Right lobe of liver (tissue), 6 donors: ENCODE results near the gene CYBC1. TPM values are rescaled to one million over a fixed set of nuclear protein-coding genes. Genes with fewer than 3 reads are reported as not detected.

Experiments used
- ATAC-seq, 4 donors: fragments of 200-7000 bp; cut with Tn5 transposase; one replicate each; pipeline ENCODE4 v1.9.1; 2020; ENCODE audit warnings: mild to moderate bottlenecking in 4 of 4, moderate library complexity in 4 of 4
- DNase-seq, 3 donors: peaks; one replicate each; pipeline ENCODE4 v3.0.0-alpha.2; 2020
- H3K27ac ChIP-seq, 3 donors: fragments of 200-600 bp; one replicate each; pipeline ENCODE4 v1.8.0; 2022
- H3K27me3 ChIP-seq, 2 donors: fragments of 200-600 bp; one replicate each; pipeline ENCODE4 v1.8.0; 2022
- H3K36me3 ChIP-seq, 4 donors: fragments of 200-600 bp; sonication (generic) in 1 of 4; one replicate each; pipeline versions ENCODE4 v1.5.1 to v1.8.0; 2017 to 2022; ENCODE audit warnings: control low read depth in 1 of 4
- H3K4me1 ChIP-seq, 4 donors: fragments of 200-600 bp; sonication (generic) in 1 of 4; one replicate each; pipeline versions ENCODE4 v1.5.1 to v1.8.0; 2017 to 2022; ENCODE audit warnings: control low read depth in 1 of 4
- H3K4me3 ChIP-seq, 3 donors: fragments of 200-600 bp; one replicate each; pipeline ENCODE4 v1.8.0; 2022
- H3K9me3 ChIP-seq, 4 donors: fragments of 200-600 bp; sonication (generic) in 1 of 4; one replicate each; pipeline versions ENCODE4 v1.5.1 to v1.8.0; 2017 to 2022; ENCODE audit warnings: control low read depth in 1 of 4
- CTCF ChIP-seq, 4 donors: fragments of 200-600 bp in 3 of 4; fragments of 450-650 bp in 1 of 4; IDR thresholded peaks; one replicate each; pipeline versions ENCODE4 v1.5.1 to v1.8.0; 2016 to 2022; ENCODE audit warnings: antibody characterized with exemption in 4 of 4, mild to moderate bottlenecking in 2 of 4
- POLR2A ChIP-seq: fragments of 450-650 bp; IDR thresholded peaks from one replicate; pipeline ENCODE4 v1.6.1; 2017; ENCODE audit warnings: antibody characterized with exemption, mild to moderate bottlenecking
- WGBS: methylation state at CpG from one replicate; pipeline ENCODE4 v1.1.6; 2018; ENCODE audit warnings: low coverage, low lambda C conversion rate; ENCODE audit not compliant: insufficient coverage; ENCODE audit errors: missing lambda C conversion rate; 5-methylcytosine and 5-hydroxymethylcytosine counted together
- intact Hi-C, 2 donors: fragments of 100-400 bp; cut with DNase I; formaldehyde crosslinking; loops; one replicate each; pipeline versions ENCODE4 v1.11.2 to v1.14.1; 2022
- total RNA-seq, 6 experiments: library from RNA; depleted of rRNA in 2 of 6; stranded (reverse); fragments of >200 nt in 2 of 6; fragmentation: NEBNext Ultra II Directional in 3 of 6; extraction: Animal tissue kit (Norgen Biotek cat#: 25700) in 3 of 6; gene quantifications; one replicate each; pipeline versions ENCODE4 v1.1.0 to v1.2.4, GENCODE V29; 2016 to 2023
- donor health status: DM: no; HTN: yes; CAD: no.
- donor health status: DM: no; HTN: no; CAD: no.
- donor health status: DM: no; HTN: no; CAD: no.
- donor health status: DM: no; HTN: yes; CAD: no.
- donor health status: DM: no; HTN: yes; CAD: no.

CYBC1 gene
- total RNA-seq, 6 experiments from 2014 or later = 29.4 to 82.4 (median 46.4) TPM

GRCh38 chr17:82408938-82409318, 41.6 kb downstream of the CYBC1 start:
- H3K4me3 ChIP-seq = no peak overlapping the region
- H3K36me3 ChIP-seq = no peaks in the 10 kb centered on the region
- TF ChIP-seq POLR2A (no peak), CTCF (IDR thresholded peaks at IDR 0.05) (no peak)
- ATAC-seq = no peak
- H3K4me1 ChIP-seq = no peaks in the 10 kb centered on the region
- WGBS = no CpG with 5 or more reads among the region's 21 CpGs
- H3K9me3 ChIP-seq = no peaks in the 10 kb centered on the region
- no peaks in the 10 kb centered on the region for H3K27me3 ChIP-seq
- no peak for DNase-seq
- no peak overlapping the region for H3K27ac ChIP-seq
- intact Hi-C loops = no loop called here

- intact Hi-C loops = no loop called here
- Histone ChIP-seq H3K36me3 (no peaks in the 10 kb centered on the region), H3K4me3 (no peak overlapping the region), H3K4me1 (no peaks in the 10 kb centered on the region), H3K27me3 (no peaks in the 10 kb centered on the region), H3K9me3 (no peaks in the 10 kb centered on the region), H3K27ac (no peak overlapping the region)
- 94% methylated on average over 6 of the region's 15 CpGs for WGBS
- no peak for ATAC-seq
- TF ChIP-seq POLR2A = no peak
- TF ChIP-seq CTCF (IDR thresholded peaks at IDR 0.05) = no peak
- no peak for DNase-seq
Measured at GRCh38 chr17:82408288-82408937, 42.1 kb downstream of the CYBC1 start.

GRCh38 chr17:82407255-82407654, 43.3 kb downstream of the CYBC1 start:
- TF ChIP-seq POLR2A (no peak), CTCF (IDR thresholded peaks at IDR 0.05) (no peak)
- no peak for ATAC-seq
- intact Hi-C loops = no loop called here
- 64% methylated on average over 4 of the region's 13 CpGs for WGBS
- H3K36me3 ChIP-seq = no peaks in the 10 kb centered on the region
- H3K9me3 ChIP-seq = no peaks in the 10 kb centered on the region
- H3K4me1 ChIP-seq = peaks cover 0 to 8% (median 0%) of the 10 kb centered on the region in 4 donors
- H3K27ac ChIP-seq = no peak overlapping the region
- no peak for DNase-seq
- no peak overlapping the region for H3K4me3 ChIP-seq
- no peaks in the 10 kb centered on the region for H3K27me3 ChIP-seq

- no peak overlapping the region for H3K27ac ChIP-seq
- ATAC-seq (no peak), DNase-seq (no peak)
- no peaks in the 10 kb centered on the region for H3K27me3 ChIP-seq
- H3K9me3 ChIP-seq = no peaks in the 10 kb centered on the region
- H3K36me3 ChIP-seq = no peaks in the 10 kb centered on the region
- H3K4me1 ChIP-seq = peaks cover 0 to 8% (median 0%) of the 10 kb centered on the region in 4 donors
- TF ChIP-seq POLR2A (no peak), CTCF (IDR thresholded peaks at IDR 0.05) (no peak)
- no peak overlapping the region for H3K4me3 ChIP-seq
- intact Hi-C loops = no loop called here
- 97% methylated on average over 8 of the region's 14 CpGs for WGBS
Measured at GRCh38 chr17:82406131-82406671, 44.4 kb downstream of the CYBC1 start.
